Erythroblast (primary cell): ENCODE data around the gene EEA1.

Experiments
- GATA1 ChIP-seq: IDR thresholded peaks from 2 replicates; pipeline ENCODE4 v1.6.1; 2011; ENCODE audit warnings: low read depth, mild to moderate bottlenecking, control low read depth, low read length, moderate library complexity
- POLR2A ChIP-seq: IDR thresholded peaks from 2 replicates; pipeline ENCODE4 v1.6.1; 2011; ENCODE audit warnings: mild to moderate bottlenecking, low read length

- no peak for TF ChIP-seq POLR2A
- no peak for TF ChIP-seq GATA1
These were observed 49.3 kb downstream of the EEA1 start for GRCh38 chr12:92879698-92880322.
